ENCODE measurements around the gene OAT. TPM values are rescaled to one million over a fixed set of nuclear protein-coding genes. Genes with fewer than 3 reads are reported as not detected.

OAT gene
- total and polyA plus RNA-seq, 8 donors: 9.9 to 35.5 (median 20.5) TPM

GRCh38 chr10:124388476-124388822 lies 30.3 kb downstream of the OAT start:
- Histone ChIP-seq H3K36me3 (no peaks in the 10 kb centered on the region), H3K4me1 (no peaks in the 10 kb centered on the region), H3K4me3 (peak overlapping the region in 3 of 4 donors; percentile 29 to 63 (median 36)), H3K9me3 (no peaks in the 10 kb centered on the region), H3K27ac (no peak overlapping the region), H3K27me3 (no peaks in the 10 kb centered on the region)
- DNase-seq: no peak
- TF ChIP-seq, protein P1, sequence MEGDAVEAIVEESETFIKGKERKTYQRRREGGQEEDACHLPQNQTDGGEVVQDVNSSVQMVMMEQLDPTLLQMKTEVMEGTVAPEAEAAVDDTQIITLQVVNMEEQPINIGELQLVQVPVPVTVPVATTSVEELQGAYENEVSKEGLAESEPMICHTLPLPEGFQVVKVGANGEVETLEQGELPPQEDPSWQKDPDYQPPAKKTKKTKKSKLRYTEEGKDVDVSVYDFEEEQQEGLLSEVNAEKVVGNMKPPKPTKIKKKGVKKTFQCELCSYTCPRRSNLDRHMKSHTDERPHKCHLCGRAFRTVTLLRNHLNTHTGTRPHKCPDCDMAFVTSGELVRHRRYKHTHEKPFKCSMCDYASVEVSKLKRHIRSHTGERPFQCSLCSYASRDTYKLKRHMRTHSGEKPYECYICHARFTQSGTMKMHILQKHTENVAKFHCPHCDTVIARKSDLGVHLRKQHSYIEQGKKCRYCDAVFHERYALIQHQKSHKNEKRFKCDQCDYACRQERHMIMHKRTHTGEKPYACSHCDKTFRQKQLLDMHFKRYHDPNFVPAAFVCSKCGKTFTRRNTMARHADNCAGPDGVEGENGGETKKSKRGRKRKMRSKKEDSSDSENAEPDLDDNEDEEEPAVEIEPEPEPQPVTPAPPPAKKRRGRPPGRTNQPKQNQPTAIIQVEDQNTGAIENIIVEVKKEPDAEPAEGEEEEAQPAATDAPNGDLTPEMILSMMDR (IDR thresholded peaks at IDR 0.05): no peak
- 80% methylated on average over 9 of the region's 9 CpGs for WGBS, 2 donors
- intact Hi-C loops (cut with DNase I): loop anchor here in 1 of 3 donors (5.0 kb wide), 1 partner anchor 391 kb away; no protein-coding TSS in a partner anchor
- FAIRE-seq: no peak
- peak; percentile 4 to 24 (median 8) for ATAC-seq

DNA sequence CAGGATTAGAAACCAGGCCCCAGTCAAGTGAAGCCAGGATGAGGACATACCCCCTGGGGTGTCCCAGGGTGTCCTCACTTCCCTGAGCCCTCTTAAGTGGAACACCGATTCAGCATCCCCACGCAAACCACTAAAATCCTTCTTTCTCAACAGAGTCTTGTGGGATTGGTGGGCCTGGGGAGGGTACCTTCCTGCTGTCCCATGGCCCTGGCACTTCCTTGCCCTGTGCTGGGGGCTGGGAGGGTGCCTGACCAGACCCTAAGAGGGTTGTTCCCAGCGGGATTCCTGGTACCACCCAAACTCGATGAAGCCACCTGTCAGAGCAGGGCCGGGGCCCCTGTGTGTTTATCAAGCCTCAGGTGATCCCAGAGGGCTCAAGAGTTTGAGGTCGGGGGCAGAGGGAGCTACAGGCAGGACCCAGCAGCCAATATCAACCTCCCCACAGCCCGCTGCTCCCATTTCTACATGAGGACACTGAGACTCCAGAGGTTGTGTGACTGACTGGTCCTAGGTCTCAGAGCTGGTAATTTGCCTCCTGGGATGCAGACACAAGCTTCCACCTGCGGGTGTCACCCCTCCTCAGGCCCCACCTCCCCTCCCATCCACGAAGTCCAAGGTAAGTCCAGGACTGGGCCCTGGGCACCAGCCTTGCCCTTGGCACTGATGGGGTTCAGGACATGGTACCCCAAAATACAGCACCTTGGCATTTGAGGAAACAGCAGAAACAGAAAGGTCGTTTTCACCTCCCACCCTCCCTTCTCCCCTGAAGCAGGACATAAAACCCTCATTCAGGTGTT lies 31.4 kb downstream of the OAT start:
- Histone ChIP-seq H3K4me3 (no peak overlapping the region), H3K9me3 (no peaks in the 10 kb centered on the region), H3K36me3 (no peaks in the 10 kb centered on the region), H3K4me1 (no peaks in the 10 kb centered on the region), H3K27me3 (no peaks in the 10 kb centered on the region), H3K27ac (no peak overlapping the region)
- intact Hi-C loops (cut with DNase I): loop anchor here in 1 of 3 donors (5.0 kb wide), 1 partner anchor 390 kb away; no protein-coding TSS in a partner anchor
- WGBS, 2 donors: 69 to 71% methylated on average over 10 of the region's 10 CpGs
- DNase-seq: no peak
- TF ChIP-seq, protein P1 (IDR thresholded peaks at IDR 0.05): no peak
- no peak for FAIRE-seq
- no peak for ATAC-seq

GRCh38 chr10:124386186-124387077 lies 32.3 kb downstream of the OAT start:
- ATAC-seq (no peak), FAIRE-seq (no peak), DNase-seq (no peak)
- Histone ChIP-seq H3K36me3 (no peaks in the 10 kb centered on the region), H3K4me1 (no peaks in the 10 kb centered on the region), H3K9me3 (no peaks in the 10 kb centered on the region), H3K4me3 (no peak overlapping the region), H3K27me3 (no peaks in the 10 kb centered on the region), H3K27ac (no peak overlapping the region)
- intact Hi-C loops (cut with DNase I): loop anchor here in 1 of 3 donors (5.0 kb wide), 1 partner anchor 389 kb away; no protein-coding TSS in a partner anchor
- 79 to 82% methylated on average over 20 to 21 of the region's 21 CpGs for WGBS, 2 donors
- TF ChIP-seq, protein P1 (IDR thresholded peaks at IDR 0.05): no peak

DNA sequence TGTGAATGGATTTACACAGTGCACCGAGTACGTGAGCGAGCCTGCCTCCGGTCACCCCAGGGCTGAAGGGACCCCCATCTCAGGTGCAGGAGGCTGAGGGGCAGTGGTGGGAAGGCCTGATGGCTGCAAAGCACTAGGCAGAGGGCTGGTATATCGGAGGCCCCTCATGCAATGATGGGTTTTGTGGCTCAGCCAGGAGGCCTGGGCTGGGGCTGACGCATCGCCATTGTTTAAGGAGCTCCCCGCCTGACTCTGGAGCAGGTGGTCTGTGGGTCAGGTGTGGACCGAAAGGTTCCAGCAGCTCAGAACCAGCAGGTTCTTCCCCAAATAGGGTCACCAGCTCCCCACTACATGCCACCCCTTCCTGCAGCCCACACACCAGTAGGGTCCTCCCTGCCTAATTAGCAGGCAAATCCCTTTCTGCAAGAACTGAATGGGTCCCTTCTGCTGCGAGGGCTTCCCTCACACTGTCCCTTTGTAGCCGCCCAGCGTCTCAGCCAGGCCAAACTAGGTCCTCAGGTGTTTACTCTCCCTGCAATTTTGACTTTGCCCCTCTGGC lies 33.0 kb downstream of the OAT start:
- H3K27ac ChIP-seq: no peak overlapping the region
- no peaks in the 10 kb centered on the region for H3K9me3 ChIP-seq
- WGBS, 2 donors: 85 to 86% methylated on average over 12 of the region's 12 CpGs
- no peaks in the 10 kb centered on the region for H3K27me3 ChIP-seq
- ATAC-seq (no peak), DNase-seq (no peak), FAIRE-seq (no peak)
- no peaks in the 10 kb centered on the region for H3K36me3 ChIP-seq
- TF ChIP-seq, protein P1 (IDR thresholded peaks at IDR 0.05): no peak
- H3K4me1 ChIP-seq: no peaks in the 10 kb centered on the region
- no peak overlapping the region for H3K4me3 ChIP-seq
- intact Hi-C loops (cut with DNase I): loop anchor here in 1 of 3 donors (5.0 kb wide), 1 partner anchor 388 kb away; no protein-coding TSS in a partner anchor
